ENCODE measurements around the gene DLGAP3.

DLGAP3 gene

DNA sequence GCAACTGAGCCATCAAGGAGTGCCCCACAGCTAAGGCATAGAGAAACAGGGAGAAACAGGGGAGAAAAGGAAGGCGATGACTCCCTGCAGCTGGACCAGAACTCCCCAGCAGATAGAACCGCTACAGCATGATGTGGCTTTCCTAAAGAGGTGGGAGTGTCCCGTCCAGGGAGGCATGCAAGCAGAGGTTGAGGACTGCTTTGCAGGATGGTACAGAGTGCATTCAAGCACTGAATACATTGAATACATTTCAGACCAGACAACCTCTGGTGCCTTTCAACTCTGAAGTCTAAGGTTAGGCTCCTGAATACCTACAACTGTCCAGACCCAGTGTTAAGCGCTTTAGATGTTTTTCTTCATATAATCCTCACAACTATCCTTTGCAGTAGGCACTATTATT lies 13.3 kb downstream of the DLGAP3 start:
- ATAC-seq = no peak
- TF ChIP-seq OSR1 (CRISPR knock-in tag; IDR thresholded peaks at IDR 0.05) = no peak
- TF ChIP-seq ZFP3 (CRISPR knock-in tag; IDR thresholded peaks at IDR 0.05) = no peak

DNA sequence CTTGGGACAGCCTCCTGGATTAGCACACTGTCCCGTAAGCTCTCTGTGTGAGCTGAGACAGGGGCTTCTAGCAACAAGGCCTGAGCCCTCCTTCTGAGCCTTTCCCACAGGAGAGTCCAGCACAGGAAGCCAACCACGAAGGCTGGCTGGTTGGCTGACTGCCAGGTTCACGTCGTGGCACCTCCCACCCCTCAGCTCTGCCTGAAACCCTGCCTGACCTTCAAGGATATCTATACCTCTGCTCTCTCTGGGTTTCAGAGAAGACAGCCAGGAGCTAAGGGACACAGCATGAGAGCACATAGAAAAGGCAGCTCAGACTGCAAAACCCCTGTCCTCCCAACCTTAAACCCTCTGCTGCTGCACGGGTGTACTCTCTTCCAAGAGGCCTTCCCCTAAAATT lies 13.9 kb downstream of the DLGAP3 start:
- no peak for TF ChIP-seq CSDC2 (CRISPR knock-in tag; IDR thresholded peaks at IDR 0.05)
- no peak for TF ChIP-seq PPARA (CRISPR knock-in tag; IDR thresholded peaks at IDR 0.05; ENCODE audit: borderline replicate concordance)
- no peak for TF ChIP-seq ZFP30 (CRISPR knock-in tag; IDR thresholded peaks at IDR 0.05)
- TF ChIP-seq, protein P1, sequence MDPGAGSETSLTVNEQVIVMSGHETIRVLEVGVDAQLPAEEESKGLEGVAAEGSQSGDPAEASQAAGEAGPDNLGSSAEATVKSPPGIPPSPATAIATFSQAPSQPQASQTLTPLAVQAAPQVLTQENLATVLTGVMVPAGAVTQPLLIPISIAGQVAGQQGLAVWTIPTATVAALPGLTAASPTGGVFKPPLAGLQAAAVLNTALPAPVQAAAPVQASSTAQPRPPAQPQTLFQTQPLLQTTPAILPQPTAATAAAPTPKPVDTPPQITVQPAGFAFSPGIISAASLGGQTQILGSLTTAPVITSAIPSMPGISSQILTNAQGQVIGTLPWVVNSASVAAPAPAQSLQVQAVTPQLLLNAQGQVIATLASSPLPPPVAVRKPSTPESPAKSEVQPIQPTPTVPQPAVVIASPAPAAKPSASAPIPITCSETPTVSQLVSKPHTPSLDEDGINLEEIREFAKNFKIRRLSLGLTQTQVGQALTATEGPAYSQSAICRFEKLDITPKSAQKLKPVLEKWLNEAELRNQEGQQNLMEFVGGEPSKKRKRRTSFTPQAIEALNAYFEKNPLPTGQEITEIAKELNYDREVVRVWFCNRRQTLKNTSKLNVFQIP (CRISPR knock-in tag; IDR thresholded peaks at IDR 0.05; ENCODE audit: borderline replicate concordance, low read depth) = no peak
- no peak for TF ChIP-seq ZFP3 (CRISPR knock-in tag; IDR thresholded peaks at IDR 0.05)
- TF ChIP-seq, protein P2, sequence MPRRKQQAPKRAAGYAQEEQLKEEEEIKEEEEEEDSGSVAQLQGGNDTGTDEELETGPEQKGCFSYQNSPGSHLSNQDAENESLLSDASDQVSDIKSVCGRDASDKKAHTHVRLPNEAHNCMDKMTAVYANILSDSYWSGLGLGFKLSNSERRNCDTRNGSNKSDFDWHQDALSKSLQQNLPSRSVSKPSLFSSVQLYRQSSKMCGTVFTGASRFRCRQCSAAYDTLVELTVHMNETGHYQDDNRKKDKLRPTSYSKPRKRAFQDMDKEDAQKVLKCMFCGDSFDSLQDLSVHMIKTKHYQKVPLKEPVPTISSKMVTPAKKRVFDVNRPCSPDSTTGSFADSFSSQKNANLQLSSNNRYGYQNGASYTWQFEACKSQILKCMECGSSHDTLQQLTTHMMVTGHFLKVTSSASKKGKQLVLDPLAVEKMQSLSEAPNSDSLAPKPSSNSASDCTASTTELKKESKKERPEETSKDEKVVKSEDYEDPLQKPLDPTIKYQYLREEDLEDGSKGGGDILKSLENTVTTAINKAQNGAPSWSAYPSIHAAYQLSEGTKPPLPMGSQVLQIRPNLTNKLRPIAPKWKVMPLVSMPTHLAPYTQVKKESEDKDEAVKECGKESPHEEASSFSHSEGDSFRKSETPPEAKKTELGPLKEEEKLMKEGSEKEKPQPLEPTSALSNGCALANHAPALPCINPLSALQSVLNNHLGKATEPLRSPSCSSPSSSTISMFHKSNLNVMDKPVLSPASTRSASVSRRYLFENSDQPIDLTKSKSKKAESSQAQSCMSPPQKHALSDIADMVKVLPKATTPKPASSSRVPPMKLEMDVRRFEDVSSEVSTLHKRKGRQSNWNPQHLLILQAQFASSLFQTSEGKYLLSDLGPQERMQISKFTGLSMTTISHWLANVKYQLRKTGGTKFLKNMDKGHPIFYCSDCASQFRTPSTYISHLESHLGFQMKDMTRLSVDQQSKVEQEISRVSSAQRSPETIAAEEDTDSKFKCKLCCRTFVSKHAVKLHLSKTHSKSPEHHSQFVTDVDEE (CRISPR knock-in tag; IDR thresholded peaks at IDR 0.05) = no peak
- no peak for TF ChIP-seq ESRRG (CRISPR knock-in tag; IDR thresholded peaks at IDR 0.05)
- TF ChIP-seq ZNF565 (CRISPR knock-in tag; conservative IDR thresholded peaks at IDR 0.05; ENCODE audit: low read depth) = no peak
- no peak for TF ChIP-seq ZC3H10 (CRISPR knock-in tag; IDR thresholded peaks at IDR 0.05)
- TF ChIP-seq, protein P3, sequence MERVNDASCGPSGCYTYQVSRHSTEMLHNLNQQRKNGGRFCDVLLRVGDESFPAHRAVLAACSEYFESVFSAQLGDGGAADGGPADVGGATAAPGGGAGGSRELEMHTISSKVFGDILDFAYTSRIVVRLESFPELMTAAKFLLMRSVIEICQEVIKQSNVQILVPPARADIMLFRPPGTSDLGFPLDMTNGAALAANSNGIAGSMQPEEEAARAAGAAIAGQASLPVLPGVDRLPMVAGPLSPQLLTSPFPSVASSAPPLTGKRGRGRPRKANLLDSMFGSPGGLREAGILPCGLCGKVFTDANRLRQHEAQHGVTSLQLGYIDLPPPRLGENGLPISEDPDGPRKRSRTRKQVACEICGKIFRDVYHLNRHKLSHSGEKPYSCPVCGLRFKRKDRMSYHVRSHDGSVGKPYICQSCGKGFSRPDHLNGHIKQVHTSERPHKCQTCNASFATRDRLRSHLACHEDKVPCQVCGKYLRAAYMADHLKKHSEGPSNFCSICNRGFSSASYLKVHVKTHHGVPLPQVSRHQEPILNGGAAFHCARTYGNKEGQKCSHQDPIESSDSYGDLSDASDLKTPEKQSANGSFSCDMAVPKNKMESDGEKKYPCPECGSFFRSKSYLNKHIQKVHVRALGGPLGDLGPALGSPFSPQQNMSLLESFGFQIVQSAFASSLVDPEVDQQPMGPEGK (CRISPR knock-in tag; IDR thresholded peaks at IDR 0.05; ENCODE audit: borderline replicate concordance) = no peak
- TF ChIP-seq ZNF70 (CRISPR knock-in tag; IDR thresholded peaks at IDR 0.05) = no peak
- no peak for TF ChIP-seq GLIS3 (CRISPR knock-in tag; IDR thresholded peaks at IDR 0.05)
- TF ChIP-seq ISL1 (CRISPR knock-in tag; IDR thresholded peaks at IDR 0.05) = no peak
- no peak for TF ChIP-seq ZNF8 (CRISPR knock-in tag; IDR thresholded peaks at IDR 0.05)
- TF ChIP-seq OSR1 (CRISPR knock-in tag; IDR thresholded peaks at IDR 0.05) = no peak
- TF ChIP-seq, protein P4, sequence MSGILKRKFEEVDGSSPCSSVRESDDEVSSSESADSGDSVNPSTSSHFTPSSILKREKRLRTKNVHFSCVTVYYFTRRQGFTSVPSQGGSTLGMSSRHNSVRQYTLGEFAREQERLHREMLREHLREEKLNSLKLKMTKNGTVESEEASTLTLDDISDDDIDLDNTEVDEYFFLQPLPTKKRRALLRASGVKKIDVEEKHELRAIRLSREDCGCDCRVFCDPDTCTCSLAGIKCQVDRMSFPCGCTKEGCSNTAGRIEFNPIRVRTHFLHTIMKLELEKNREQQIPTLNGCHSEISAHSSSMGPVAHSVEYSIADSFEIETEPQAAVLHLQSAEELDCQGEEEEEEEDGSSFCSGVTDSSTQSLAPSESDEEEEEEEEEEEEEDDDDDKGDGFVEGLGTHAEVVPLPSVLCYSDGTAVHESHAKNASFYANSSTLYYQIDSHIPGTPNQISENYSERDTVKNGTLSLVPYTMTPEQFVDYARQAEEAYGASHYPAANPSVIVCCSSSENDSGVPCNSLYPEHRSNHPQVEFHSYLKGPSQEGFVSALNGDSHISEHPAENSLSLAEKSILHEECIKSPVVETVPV (CRISPR knock-in tag; IDR thresholded peaks at IDR 0.05) = no peak
- no peak for ATAC-seq

DNA sequence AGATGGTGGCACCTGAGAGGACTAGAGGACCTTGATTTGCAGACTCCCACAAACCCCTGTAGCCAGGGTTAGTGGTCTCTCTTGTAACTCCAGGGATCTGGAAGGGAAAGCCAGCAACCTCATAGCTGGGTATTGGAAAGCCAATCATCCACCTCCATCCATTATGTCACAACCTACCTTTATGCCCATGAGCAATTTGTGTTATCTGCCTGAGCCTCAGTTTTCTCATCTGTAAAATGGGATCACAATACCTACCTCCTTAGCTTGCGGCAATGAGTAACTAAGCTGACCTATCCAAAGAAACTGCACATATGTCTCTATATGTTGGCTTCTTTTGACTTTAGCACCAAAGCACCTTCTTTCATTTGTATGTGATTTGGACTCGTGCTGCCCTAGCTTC lies 14.5 kb downstream of the DLGAP3 start:
- TF ChIP-seq ZFP30 (CRISPR knock-in tag; IDR thresholded peaks at IDR 0.05) = no peak
- no peak for TF ChIP-seq OSR1 (CRISPR knock-in tag; IDR thresholded peaks at IDR 0.05)
- TF ChIP-seq, protein P5, sequence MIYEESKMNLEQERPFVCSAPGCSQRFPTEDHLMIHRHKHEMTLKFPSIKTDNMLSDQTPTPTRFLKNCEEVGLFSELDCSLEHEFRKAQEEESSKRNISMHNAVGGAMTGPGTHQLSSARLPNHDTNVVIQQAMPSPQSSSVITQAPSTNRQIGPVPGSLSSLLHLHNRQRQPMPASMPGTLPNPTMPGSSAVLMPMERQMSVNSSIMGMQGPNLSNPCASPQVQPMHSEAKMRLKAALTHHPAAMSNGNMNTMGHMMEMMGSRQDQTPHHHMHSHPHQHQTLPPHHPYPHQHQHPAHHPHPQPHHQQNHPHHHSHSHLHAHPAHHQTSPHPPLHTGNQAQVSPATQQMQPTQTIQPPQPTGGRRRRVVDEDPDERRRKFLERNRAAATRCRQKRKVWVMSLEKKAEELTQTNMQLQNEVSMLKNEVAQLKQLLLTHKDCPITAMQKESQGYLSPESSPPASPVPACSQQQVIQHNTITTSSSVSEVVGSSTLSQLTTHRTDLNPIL (CRISPR knock-in tag; IDR thresholded peaks at IDR 0.05; ENCODE audit: low read depth) = no peak
- no peak for TF ChIP-seq CSDC2 (CRISPR knock-in tag; IDR thresholded peaks at IDR 0.05)
- TF ChIP-seq, protein P4 (CRISPR knock-in tag; IDR thresholded peaks at IDR 0.05) = no peak
- no peak for TF ChIP-seq GLIS3 (CRISPR knock-in tag; IDR thresholded peaks at IDR 0.05)
- TF ChIP-seq ARNTL (CRISPR knock-in tag; IDR thresholded peaks at IDR 0.05; ENCODE audit: borderline replicate concordance, low read depth) = no peak
- TF ChIP-seq TOX (CRISPR knock-in tag; IDR thresholded peaks at IDR 0.05; ENCODE audit: borderline replicate concordance) = no peak
- TF ChIP-seq ZNF565 (CRISPR knock-in tag; conservative IDR thresholded peaks at IDR 0.05; ENCODE audit: low read depth) = no peak
- TF ChIP-seq, protein P2 (CRISPR knock-in tag; IDR thresholded peaks at IDR 0.05) = no peak
- TF ChIP-seq ZFP3 (CRISPR knock-in tag; IDR thresholded peaks at IDR 0.05) = no peak
- no peak for TF ChIP-seq ESRRG (CRISPR knock-in tag; IDR thresholded peaks at IDR 0.05)
- TF ChIP-seq ZNF70 (CRISPR knock-in tag; IDR thresholded peaks at IDR 0.05) = no peak
- no peak for TF ChIP-seq RARB (CRISPR knock-in tag; IDR thresholded peaks at IDR 0.05)
- TF ChIP-seq TCF4 (CRISPR knock-in tag; IDR thresholded peaks at IDR 0.05; ENCODE audit: borderline replicate concordance) = no peak
- no peak for TF ChIP-seq ZNF8 (CRISPR knock-in tag; IDR thresholded peaks at IDR 0.05)
- TF ChIP-seq SNAI2 (CRISPR knock-in tag; IDR thresholded peaks at IDR 0.05) = no peak
- TF ChIP-seq, protein P1 (CRISPR knock-in tag; IDR thresholded peaks at IDR 0.05; ENCODE audit: borderline replicate concordance, low read depth) = no peak
- no peak for ATAC-seq
